ENCODE data around the gene TMCC3.

- TF ChIP-seq, protein P1, sequence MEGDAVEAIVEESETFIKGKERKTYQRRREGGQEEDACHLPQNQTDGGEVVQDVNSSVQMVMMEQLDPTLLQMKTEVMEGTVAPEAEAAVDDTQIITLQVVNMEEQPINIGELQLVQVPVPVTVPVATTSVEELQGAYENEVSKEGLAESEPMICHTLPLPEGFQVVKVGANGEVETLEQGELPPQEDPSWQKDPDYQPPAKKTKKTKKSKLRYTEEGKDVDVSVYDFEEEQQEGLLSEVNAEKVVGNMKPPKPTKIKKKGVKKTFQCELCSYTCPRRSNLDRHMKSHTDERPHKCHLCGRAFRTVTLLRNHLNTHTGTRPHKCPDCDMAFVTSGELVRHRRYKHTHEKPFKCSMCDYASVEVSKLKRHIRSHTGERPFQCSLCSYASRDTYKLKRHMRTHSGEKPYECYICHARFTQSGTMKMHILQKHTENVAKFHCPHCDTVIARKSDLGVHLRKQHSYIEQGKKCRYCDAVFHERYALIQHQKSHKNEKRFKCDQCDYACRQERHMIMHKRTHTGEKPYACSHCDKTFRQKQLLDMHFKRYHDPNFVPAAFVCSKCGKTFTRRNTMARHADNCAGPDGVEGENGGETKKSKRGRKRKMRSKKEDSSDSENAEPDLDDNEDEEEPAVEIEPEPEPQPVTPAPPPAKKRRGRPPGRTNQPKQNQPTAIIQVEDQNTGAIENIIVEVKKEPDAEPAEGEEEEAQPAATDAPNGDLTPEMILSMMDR (IDR thresholded peaks at IDR 0.05): no peak
- no peak for TF ChIP-seq POLR2A (IDR thresholded peaks at IDR 0.05)
- TF ChIP-seq EP300 (IDR thresholded peaks at IDR 0.05): no peak
Observed at GRCh38 chr12:94689002-94689645, 38.8 kb upstream of the TMCC3 start.

Data from tibial nerve (tissue), 4 donors.